H9 (cell line): ENCODE results near the gene HMCN1. TPM values are rescaled to one million over a fixed set of nuclear protein-coding genes. Genes with fewer than 3 reads are reported as not detected.

ENCODE experiments used
- DNase-seq: peaks from one replicate; pipeline ENCODE4 v3.0.0-alpha.2; 2017
- H2AFZ ChIP-seq: one replicate; pipeline ENCODE4 v1.6.1; 2013; ENCODE audit warnings: mild to moderate bottlenecking, low read length, control low read depth, moderate library complexity
- H2AK5ac ChIP-seq: 2 replicates; pipeline ENCODE4 v1.6.1; 2013; ENCODE audit warnings: low read length, control low read depth, mixed read lengths; ENCODE audit not compliant: insufficient read length
- H2BK120ac ChIP-seq: one replicate; pipeline ENCODE4 v1.6.1; 2013; ENCODE audit warnings: low read depth, mild to moderate bottlenecking, low read length, control low read depth, inconsistent platforms; ENCODE audit not compliant: poor library complexity, severe bottlenecking
- H2BK12ac ChIP-seq: 2 replicates; pipeline ENCODE4 v1.6.1; 2013; ENCODE audit warnings: low read length, control low read depth, mixed read lengths, low read depth; ENCODE audit not compliant: insufficient read length
- H2BK15ac ChIP-seq: 2 replicates; pipeline ENCODE4 v1.6.1; 2013; ENCODE audit warnings: low read depth, low read length, control low read depth
- H2BK20ac ChIP-seq: one replicate; pipeline ENCODE4 v1.6.1; 2013; ENCODE audit warnings: low read depth, mild to moderate bottlenecking, low read length, control low read depth, inconsistent platforms; ENCODE audit not compliant: poor library complexity, severe bottlenecking
- H2BK5ac ChIP-seq: 2 replicates; pipeline ENCODE4 v1.6.1; 2013; ENCODE audit warnings: low read length, control low read depth, mixed read lengths; ENCODE audit not compliant: insufficient read length
- H3K14ac ChIP-seq: 2 replicates; pipeline ENCODE4 v1.6.1; 2013; ENCODE audit warnings: low read length, control low read depth; ENCODE audit not compliant: insufficient read depth
- H3K18ac ChIP-seq: 2 replicates; pipeline ENCODE4 v1.6.1; 2013; ENCODE audit warnings: low read depth, mild to moderate bottlenecking, mixed read lengths, low read length, control low read depth; ENCODE audit not compliant: insufficient read length
- H3K23ac ChIP-seq: 2 replicates; pipeline ENCODE4 v1.6.1; 2013; ENCODE audit warnings: low read length, control low read depth, mixed read lengths, low read depth; ENCODE audit not compliant: insufficient read length
- H3K23me2 ChIP-seq: 2 replicates; pipeline ENCODE4 v1.6.1; 2013; ENCODE audit warnings: low read depth, mild to moderate bottlenecking, mixed read lengths, low read length, control low read depth; ENCODE audit not compliant: insufficient read length, poor library complexity, severe bottlenecking
- H3K27ac ChIP-seq: 2 replicates; pipeline ENCODE4 v1.5.1; 2013; ENCODE audit warnings: low read length, control low read depth, mixed read lengths, low read depth; ENCODE audit not compliant: insufficient read length
- H3K27me3 ChIP-seq: 2 replicates; pipeline ENCODE4 v1.6.1; 2013; ENCODE audit warnings: low read length, control low read depth, inconsistent platforms; ENCODE audit not compliant: insufficient read depth
- H3K4ac ChIP-seq: 2 replicates; pipeline ENCODE4 v1.6.1; 2013; ENCODE audit warnings: low read depth, mild to moderate bottlenecking, control low read depth, inconsistent platforms, low read length, moderate library complexity
- H3K4me1 ChIP-seq: 2 replicates; pipeline ENCODE4 v1.6.1; 2013; ENCODE audit warnings: low read length, control low read depth, inconsistent platforms; ENCODE audit not compliant: insufficient read depth
- H3K4me2 ChIP-seq: 2 replicates; pipeline ENCODE4 v1.6.1; 2013; ENCODE audit warnings: low read length, control low read depth, mixed read lengths; ENCODE audit not compliant: insufficient read length, insufficient read depth
- H3K56ac ChIP-seq: 2 replicates; pipeline ENCODE4 v1.6.1; 2013; ENCODE audit warnings: low read depth, mild to moderate bottlenecking, mixed read lengths, low read length, control low read depth; ENCODE audit not compliant: insufficient read length
- H3K79me1 ChIP-seq: 2 replicates; pipeline ENCODE4 v1.6.1; 2013; ENCODE audit warnings: low read depth, mild to moderate bottlenecking, moderate library complexity, low read length, control low read depth, inconsistent platforms; ENCODE audit not compliant: insufficient read depth, poor library complexity, severe bottlenecking
- H3K79me2 ChIP-seq: 2 replicates; pipeline ENCODE4 v1.6.1; 2013; ENCODE audit warnings: low read length, control low read depth, inconsistent platforms; ENCODE audit not compliant: insufficient read depth
- H3K9ac ChIP-seq: 2 replicates; pipeline ENCODE4 v1.6.1; 2013; ENCODE audit warnings: low read length, control low read depth, mixed read lengths; ENCODE audit not compliant: insufficient read length; ENCODE audit errors: extremely low read depth
- H3K9me3 ChIP-seq: one replicate; pipeline ENCODE4 v1.6.1; 2013; ENCODE audit warnings: low read depth, low read length, inconsistent platforms; ENCODE audit not compliant: control insufficient read depth
- H3T11ph ChIP-seq: one replicate; pipeline ENCODE4 v1.6.1; 2013; ENCODE audit warnings: mild to moderate bottlenecking, low read length, control low read depth, inconsistent platforms
- H4K20me1 ChIP-seq: one replicate; pipeline ENCODE4 v1.6.1; 2013; ENCODE audit not compliant: control insufficient read depth, insufficient read length, insufficient read depth
- H4K5ac ChIP-seq: 2 replicates; pipeline ENCODE4 v1.6.1; 2013; ENCODE audit warnings: low read depth, mild to moderate bottlenecking, mixed read lengths, low read length, control low read depth; ENCODE audit not compliant: insufficient read length
- H4K8ac ChIP-seq: replicated peaks from 2 replicates; pipeline ENCODE4 v1.6.1; 2013; ENCODE audit warnings: low read length, control low read depth, mixed read lengths, low read depth; ENCODE audit not compliant: insufficient read length
- H4K91ac ChIP-seq: 2 replicates; pipeline ENCODE4 v1.6.1; 2013; ENCODE audit warnings: low read depth, mild to moderate bottlenecking, moderate library complexity, mixed read lengths, low read length, control low read depth; ENCODE audit not compliant: insufficient read length
- H3K27ac Mint-ChIP-seq, 3 experiments: 2 replicates in 2 of 3; 3 replicates in 1 of 3; pipeline ENCODE4 v1.8.0; 2020 to 2021; ENCODE audit warnings: mixed read lengths in 3 of 3, mild to moderate bottlenecking in 1 of 3, moderate library complexity in 1 of 3
- H3K27me3 Mint-ChIP-seq: 2 replicates; pipeline ENCODE4 v1.8.0; 2021; ENCODE audit warnings: low read depth, mild to moderate bottlenecking, moderate library complexity, mixed read lengths
- H3K36me3 Mint-ChIP-seq, 3 experiments: 2 replicates in 2 of 3; 3 replicates in 1 of 3; pipeline ENCODE4 v1.8.0; 2020 to 2021; ENCODE audit warnings: low read depth in 3 of 3, mixed read lengths in 3 of 3; ENCODE audit not compliant: insufficient read depth in 1 of 3
- H3K4me1 Mint-ChIP-seq, 2 experiments: 2 replicates each; pipeline ENCODE4 v1.8.0; 2020; ENCODE audit warnings: mixed read lengths in 2 of 2
- H3K4me3 Mint-ChIP-seq, 2 experiments: 2 replicates in 1 of 2; 3 replicates in 1 of 2; pipeline ENCODE4 v1.8.0; 2020 to 2021; ENCODE audit warnings: mild to moderate bottlenecking in 2 of 2, mixed read lengths in 2 of 2, moderate library complexity in 1 of 2
- H3K9me3 Mint-ChIP-seq, 2 experiments: 2 replicates in 1 of 2; 3 replicates in 1 of 2; pipeline ENCODE4 v1.8.0; 2020; ENCODE audit warnings: mild to moderate bottlenecking in 2 of 2, mixed read lengths in 2 of 2, moderate library complexity in 1 of 2
- CTCF ChIP-seq: fragments of 200-600 bp; sonication (generic); conservative IDR thresholded peaks from 3 replicates; pipeline ENCODE4 v1.8.0; 2021; ENCODE audit warnings: antibody characterized with exemption, mild to moderate bottlenecking
- WGBS: extraction: QIAGEN DNeasy Blood & Tissue Kit; methylation state at CpG from one replicate; pipeline ENCODE4 v1.1.7; 2013; ENCODE audit warnings: missing lambda C conversion rate, low lambda C conversion rate, mixed read lengths; ENCODE audit not compliant: insufficient read length; ENCODE audit errors: extremely low coverage; 5-methylcytosine and 5-hydroxymethylcytosine counted together
- total RNA-seq: library from RNA; stranded (reverse); gene quantifications from 2 replicates; pipeline ENCODE4 v1.2.1, GENCODE V29; 2021

Gene HMCN1
- total RNA-seq, 1 experiment from 2014 or later, result 3.3 TPM

GRCh38 chr1:185936641-185937040 is 202.4 kb downstream of the HMCN1 start:
- no peak overlapping the region for H4K5ac ChIP-seq
- DNase-seq, result no peak
- H3T11ph ChIP-seq, result no peak overlapping the region

More at GRCh38 chr1:185936641-185937040, 202.4 kb downstream of the HMCN1 start:
- H3K36me3 Mint-ChIP-seq, result peaks cover 12 to 15% (median 14%) of the 10 kb centered on the region in 3 experiments; a peak in 5 of 7 replicates
- H3K4ac ChIP-seq, result no peak overlapping the region
- no peak overlapping the region for H2BK5ac ChIP-seq
- H3K27me3 ChIP-seq, result no peaks in the 10 kb centered on the region
- no peak overlapping the region for H3K4me3 Mint-ChIP-seq
- no peak overlapping the region for H4K8ac ChIP-seq
- H4K20me1 ChIP-seq, result no peaks in the 10 kb centered on the region
- H3K23me2 ChIP-seq, result no peaks in the 10 kb centered on the region
- H3K4me1 ChIP-seq, result peaks cover 2% of the 10 kb centered on the region; the same call in 1 of the 2 replicates
- H3K4me1 Mint-ChIP-seq, result peaks cover 4 to 19% of the 10 kb centered on the region in 2 experiments
- no peaks in the 10 kb centered on the region for H3K9me3 ChIP-seq
- no peak overlapping the region for H3K9ac ChIP-seq
- no peak overlapping the region for H2BK15ac ChIP-seq
- no peak overlapping the region for H2BK12ac ChIP-seq
- H2AFZ ChIP-seq, result no peak overlapping the region
- H4K91ac ChIP-seq, result no peak overlapping the region
- H2BK120ac ChIP-seq, result no peak overlapping the region
- no peak overlapping the region for H3K23ac ChIP-seq
- H2BK20ac ChIP-seq, result no peak overlapping the region
- H3K79me1 ChIP-seq, result no peaks in the 10 kb centered on the region
- no peaks in the 10 kb centered on the region for H3K27me3 Mint-ChIP-seq
- no peak for TF ChIP-seq CTCF
- H3K27ac Mint-ChIP-seq, result no peak overlapping the region
- no peak overlapping the region for H3K18ac ChIP-seq
- WGBS, result no CpG with 5 or more reads among the region's 1 CpG
- H3K14ac ChIP-seq, result no peak overlapping the region
- H2AK5ac ChIP-seq, result no peak overlapping the region
- H3K79me2 ChIP-seq, result no peaks in the 10 kb centered on the region
- H3K27ac ChIP-seq, result no peak overlapping the region
- H3K56ac ChIP-seq, result no peak overlapping the region
- H3K9me3 Mint-ChIP-seq, result peaks cover 8 to 14% of the 10 kb centered on the region in 2 experiments; a peak in 4 of 5 replicates
- no peak overlapping the region for H3K4me2 ChIP-seq
